Measurements from ENCODE around the gene BMAL1. TPM values are rescaled to one million over a fixed set of nuclear protein-coding genes. Genes with fewer than 3 reads are reported as not detected.
A peak's percentile ranks its signal among the peaks of the same experiment; 100 is the strongest.

The BMAL1 gene
- total RNA-seq, 1 donor: 13.0 TPM

GRCh38 chr11:13258855-13259254, 18.7 kb upstream of the BMAL1 start:
- no peaks in the 10 kb centered on the region for H3K36me3 ChIP-seq (ENCODE audit: insufficient read depth, low read length)
- DNase-seq (ENCODE audit: insufficient read length, low spot score, missing footprints): no peak

GRCh38 chr11:13259374-13259773, 18.2 kb upstream of the BMAL1 start:
- Histone ChIP-seq H3K27ac (ENCODE audit: low read depth, low read length) (no peak overlapping the region), H2AFZ (ENCODE audit: low read length) (no peak overlapping the region), H3K27me3 (ENCODE audit: insufficient read depth, low read length) (no peaks in the 10 kb centered on the region), H3K4me2 (ENCODE audit: insufficient read depth, low read length) (no peak overlapping the region), H3K9me3 (ENCODE audit: low read depth, low read length) (no peaks in the 10 kb centered on the region), H4K20me1 (ENCODE audit: insufficient read depth, low read length) (no peaks in the 10 kb centered on the region), H3K79me2 (ENCODE audit: insufficient read depth, low read length) (no peaks in the 10 kb centered on the region), H3K4me1 (ENCODE audit: insufficient read depth, low read length) (peaks cover 30% of the 10 kb centered on the region), H3K4me3 (ENCODE audit: insufficient read depth, low read length) (no peak overlapping the region), H3K36me3 (ENCODE audit: insufficient read depth, low read length) (no peaks in the 10 kb centered on the region)
- no peak for TF ChIP-seq CTCF (IDR thresholded peaks at IDR 0.05; ENCODE audit: extremely low read depth, low read depth, low read length)
- no peak for DNase-seq (ENCODE audit: insufficient read length, low spot score, missing footprints)

More at GRCh38 chr11:13258855-13259254, 18.7 kb upstream of the BMAL1 start:
- no peak for TF ChIP-seq CTCF (IDR thresholded peaks at IDR 0.05; ENCODE audit: extremely low read depth, low read depth, low read length)
- Histone ChIP-seq H3K27me3 (ENCODE audit: insufficient read depth, low read length) (no peaks in the 10 kb centered on the region), H3K4me2 (ENCODE audit: insufficient read depth, low read length) (no peak overlapping the region), H3K4me3 (ENCODE audit: insufficient read depth, low read length) (no peak overlapping the region), H3K4me1 (ENCODE audit: insufficient read depth, low read length) (peaks cover 30% of the 10 kb centered on the region), H2AFZ (ENCODE audit: low read length) (no peak overlapping the region), H3K27ac (ENCODE audit: low read depth, low read length) (no peak overlapping the region), H3K9me3 (ENCODE audit: low read depth, low read length) (no peaks in the 10 kb centered on the region), H4K20me1 (ENCODE audit: insufficient read depth, low read length) (no peaks in the 10 kb centered on the region), H3K79me2 (ENCODE audit: insufficient read depth, low read length) (no peaks in the 10 kb centered on the region)

GRCh38 chr11:13260201-13260962, 17.2 kb upstream of the BMAL1 start:
- peak overlapping the region; percentile 55 for H3K4me2 ChIP-seq (ENCODE audit: insufficient read depth, low read length)
- peak overlapping the region; percentile 91 for H3K27ac ChIP-seq (ENCODE audit: low read depth, low read length)
- no peak for TF ChIP-seq CTCF (IDR thresholded peaks at IDR 0.05; ENCODE audit: extremely low read depth, low read depth, low read length)
- peak overlapping the region; percentile 69 for H2AFZ ChIP-seq (ENCODE audit: low read length)
- no peaks in the 10 kb centered on the region for H4K20me1 ChIP-seq (ENCODE audit: insufficient read depth, low read length)
- DNase-seq (ENCODE audit: insufficient read length, low spot score, missing footprints): no peak
- H3K79me2 ChIP-seq (ENCODE audit: insufficient read depth, low read length): no peaks in the 10 kb centered on the region
- H3K36me3 ChIP-seq (ENCODE audit: insufficient read depth, low read length): no peaks in the 10 kb centered on the region
- no peaks in the 10 kb centered on the region for H3K27me3 ChIP-seq (ENCODE audit: insufficient read depth, low read length)
- peaks cover 30% of the 10 kb centered on the region for H3K4me1 ChIP-seq (ENCODE audit: insufficient read depth, low read length)
- no peak overlapping the region for H3K4me3 ChIP-seq (ENCODE audit: insufficient read depth, low read length)
- no peaks in the 10 kb centered on the region for H3K9me3 ChIP-seq (ENCODE audit: low read depth, low read length)

GRCh38 chr11:13260963-13261588, 16.5 kb upstream of the BMAL1 start:
- TF ChIP-seq CTCF (IDR thresholded peaks at IDR 0.05; ENCODE audit: extremely low read depth, low read depth, low read length): no peak
- H3K36me3 ChIP-seq (ENCODE audit: insufficient read depth, low read length): no peaks in the 10 kb centered on the region
- H3K4me3 ChIP-seq (ENCODE audit: insufficient read depth, low read length): peak overlapping the region; percentile 5
- peaks cover 26% of the 10 kb centered on the region for H3K4me1 ChIP-seq (ENCODE audit: insufficient read depth, low read length)
- peak overlapping the region; percentile 55 for H3K4me2 ChIP-seq (ENCODE audit: insufficient read depth, low read length)
- no peak for DNase-seq (ENCODE audit: insufficient read length, low spot score, missing footprints)
- no peaks in the 10 kb centered on the region for H4K20me1 ChIP-seq (ENCODE audit: insufficient read depth, low read length)
- no peaks in the 10 kb centered on the region for H3K79me2 ChIP-seq (ENCODE audit: insufficient read depth, low read length)
- peak overlapping the region; percentile 69 for H2AFZ ChIP-seq (ENCODE audit: low read length)
- H3K27ac ChIP-seq (ENCODE audit: low read depth, low read length): peak overlapping the region; percentile 91
- H3K27me3 ChIP-seq (ENCODE audit: insufficient read depth, low read length): no peaks in the 10 kb centered on the region
- H3K9me3 ChIP-seq (ENCODE audit: low read depth, low read length): no peaks in the 10 kb centered on the region
